NCI-H446 treated with DMSO at 0.1 percent for 48 hours (cell line): ENCODE results near the gene ANKRD65.
"Not testable (repeated sequence)": the region's sequence is repeated elsewhere in the genome, so short reads cannot be mapped to it uniquely, and the experiment has no call there.

Experiments
- DNase-seq: peaks from one replicate; lab custom pipeline; 2025; lab: John Stamatoyannopoulos, UW

Gene ANKRD65

DNA sequence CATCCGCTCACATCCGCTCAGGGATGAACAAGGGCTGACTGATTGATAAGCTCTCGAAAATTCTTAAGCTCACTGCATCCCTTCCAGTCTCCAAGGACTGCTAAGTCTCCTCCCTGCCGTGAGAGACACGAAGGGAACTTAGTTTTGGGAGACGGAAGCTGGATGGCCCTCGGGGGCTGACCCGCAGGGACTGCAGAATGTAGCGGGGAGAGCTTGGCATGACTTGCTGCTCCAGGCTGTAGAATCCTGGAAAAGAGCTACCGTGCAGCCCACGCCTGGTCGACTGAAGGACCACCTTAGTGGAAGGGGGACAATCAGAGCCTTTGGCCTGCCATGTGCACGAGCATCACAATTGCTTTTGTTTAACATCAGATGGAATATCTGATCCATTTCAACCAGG, 5.3 kb downstream of the ANKRD65 start:
- no peak for DNase-seq

DNA sequence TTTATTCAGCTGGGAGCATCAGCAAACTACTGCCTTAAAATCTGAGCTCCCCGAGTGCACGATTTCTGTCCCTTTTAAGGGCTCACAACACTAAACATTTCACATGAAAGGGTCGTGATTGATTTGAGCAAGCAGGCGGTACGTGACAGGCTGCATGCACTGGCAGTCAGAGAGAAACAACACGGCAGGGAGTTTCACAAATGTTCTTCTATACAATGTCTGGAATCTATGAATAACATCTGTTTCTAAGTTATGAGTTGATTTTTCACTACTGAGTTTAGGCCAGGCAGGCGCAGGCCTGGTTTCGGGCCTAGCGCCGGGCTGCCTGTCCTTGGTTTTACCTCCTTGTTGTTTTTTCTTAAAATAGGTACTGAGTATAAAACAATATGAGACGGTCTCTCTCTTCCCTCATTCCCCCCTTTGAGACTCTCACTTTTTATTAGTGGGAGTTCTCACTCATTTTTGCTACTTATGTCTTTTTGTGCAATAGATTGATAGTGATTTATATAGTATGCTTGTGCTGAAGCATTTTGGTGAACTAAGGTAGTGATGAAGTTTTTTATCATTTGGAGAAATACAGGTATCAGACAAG, 8.7 kb downstream of the ANKRD65 start:
- DNase-seq: not testable (repeated sequence)

DNA sequence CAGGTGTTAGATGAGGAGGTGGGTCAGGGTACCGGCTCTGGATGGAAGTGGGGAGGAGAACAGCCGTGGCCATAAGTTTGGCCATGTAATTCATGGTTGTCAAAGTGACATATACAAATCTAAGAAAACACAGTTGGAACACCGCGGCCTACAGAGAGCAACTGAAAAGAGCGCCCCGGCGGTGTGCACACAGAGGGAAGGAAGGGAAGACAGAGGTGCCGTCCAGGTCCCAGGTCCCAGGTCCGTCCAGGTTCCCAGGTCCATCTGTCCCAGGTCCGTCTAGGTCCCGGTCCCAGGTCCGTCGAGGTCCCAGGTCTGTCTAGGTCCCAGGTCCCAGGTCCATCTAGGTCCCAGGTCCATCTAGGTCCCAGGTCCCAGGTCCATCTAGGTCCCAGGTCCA, 9.4 kb downstream of the ANKRD65 start:
- DNase-seq: no peak

- DNase-seq: not testable (repeated sequence)
Measured at GRCh38 chr1:1410238-1410637, 10.8 kb downstream of the ANKRD65 start.

- DNase-seq: no peak
Measured at GRCh38 chr1:1407636-1408318, 13.3 kb downstream of the ANKRD65 start.

- peak; percentile 83 for DNase-seq
Measured at GRCh38 chr1:1406821-1407635, 14.0 kb downstream of the ANKRD65 start, which contains the start of gene MRPL20. Gene MRPL20, minus strand, starts transcription at chr1:1407293. Its CDS starts 76 bp downstream, at chr1:1407217.

DNA sequence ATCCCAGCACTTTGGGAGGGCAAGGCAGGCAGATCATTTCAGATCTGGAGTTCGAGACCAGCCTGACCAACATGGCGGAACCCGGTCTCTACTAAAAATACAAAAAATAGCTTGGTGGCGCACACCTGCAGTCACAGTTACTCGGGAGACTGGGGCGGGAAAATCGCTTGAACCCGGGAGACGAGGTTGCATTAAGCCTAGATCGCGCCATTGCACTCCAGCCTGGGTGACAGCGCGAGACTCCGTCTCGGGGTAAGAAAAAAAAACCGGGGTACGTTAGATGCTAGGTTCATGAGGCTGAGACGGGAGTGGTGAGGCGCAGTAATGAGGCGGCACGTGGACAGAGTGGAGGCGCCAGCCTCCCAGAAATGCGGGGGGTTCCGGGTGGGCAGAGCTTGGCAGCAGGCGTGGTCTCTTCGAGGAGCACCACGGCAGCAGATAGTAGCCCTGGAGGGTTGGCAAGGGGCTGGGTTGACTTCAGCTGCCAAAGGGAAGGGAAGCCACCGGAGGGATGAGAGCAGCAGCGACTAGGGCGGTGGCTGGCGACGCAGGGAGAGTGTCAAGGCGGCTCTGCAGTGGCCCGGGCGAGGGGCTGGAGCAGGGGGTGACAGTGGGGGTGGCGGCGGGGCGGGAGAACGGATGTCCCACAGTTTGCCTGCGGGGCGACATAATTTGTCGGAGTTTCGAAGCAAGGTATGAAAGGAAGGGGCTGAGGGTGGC, 14.8 kb downstream of the ANKRD65 start:
- no peak for DNase-seq

- DNase-seq: no peak
Measured at GRCh38 chr1:1403653-1404052, 17.4 kb downstream of the ANKRD65 start.

GRCh38 chr1:1402901-1403392, 18.1 kb downstream of the ANKRD65 start:
- not testable (repeated sequence) for DNase-seq

DNA sequence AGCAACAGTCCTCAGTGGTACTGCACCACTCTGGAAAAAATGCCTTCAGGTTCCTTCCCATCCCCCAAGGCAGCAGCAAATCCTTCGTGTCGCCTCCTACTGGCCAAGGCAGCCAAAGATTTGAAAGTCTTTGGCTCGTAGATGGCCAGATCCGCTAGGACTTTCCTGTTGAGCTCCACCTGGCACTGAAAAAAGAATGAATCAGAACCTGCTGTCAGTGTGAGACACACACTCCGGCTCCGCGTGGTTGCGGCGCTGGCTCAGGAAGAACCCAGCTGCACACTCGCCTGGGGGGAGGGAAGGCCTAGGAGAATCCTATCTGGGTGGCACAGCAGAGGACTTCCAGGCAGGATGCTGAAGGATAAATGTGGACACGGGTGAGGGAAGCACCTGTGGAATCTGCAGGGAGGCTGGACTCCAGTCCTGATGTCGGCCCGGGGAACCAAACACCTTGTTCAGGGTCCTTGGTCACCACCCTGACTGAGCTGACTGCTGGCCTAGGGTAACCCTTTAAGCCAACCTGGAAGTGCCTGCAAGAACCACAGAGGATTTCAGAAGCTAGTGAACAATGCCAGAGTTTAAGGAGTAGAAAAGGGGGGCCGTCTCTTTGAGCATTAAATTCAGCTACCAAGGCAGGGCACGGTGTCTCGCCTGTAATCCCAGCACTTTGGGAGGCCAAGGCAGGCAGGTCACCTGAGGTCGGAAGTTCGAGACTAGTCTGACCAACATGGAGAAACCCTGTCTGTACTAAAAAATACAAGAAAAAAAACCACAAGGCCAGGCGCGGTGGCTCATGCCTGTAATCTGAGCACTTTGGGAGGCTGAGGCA, 18.8 kb downstream of the ANKRD65 start:
- no peak for DNase-seq

DNA sequence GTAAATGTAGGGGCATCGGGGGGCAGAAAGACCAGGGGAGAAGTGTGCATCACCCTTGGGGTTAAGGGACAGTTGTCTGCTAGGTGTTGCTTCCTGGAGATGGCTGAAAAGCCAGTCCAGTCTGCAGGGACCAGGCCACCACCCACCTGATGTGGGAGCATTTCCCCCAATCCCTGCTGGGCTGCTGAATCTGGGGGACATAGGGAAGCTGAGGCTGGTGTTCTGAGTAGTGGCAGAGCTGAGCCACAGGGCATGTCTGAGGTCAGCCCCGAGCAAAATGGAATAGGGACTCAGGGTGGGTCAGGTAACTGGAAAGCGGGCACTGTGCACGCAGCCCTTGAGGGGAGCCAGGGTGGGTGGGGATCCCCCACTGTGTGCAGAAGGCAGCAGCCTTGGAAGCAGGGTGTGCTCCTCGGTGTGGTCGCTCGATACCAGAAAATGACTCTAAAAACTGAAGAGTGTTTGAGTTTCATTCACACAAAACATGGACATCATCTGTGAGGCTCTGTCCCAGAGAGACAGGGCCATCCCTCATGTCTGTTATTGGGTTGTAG, 19.5 kb downstream of the ANKRD65 start:
- DNase-seq: no peak

GRCh38 chr1:1400576-1401456, 20.3 kb downstream of the ANKRD65 start:
- DNase-seq: no peak

GRCh38 chr1:1399872-1400575, 21.1 kb downstream of the ANKRD65 start:
- no peak for DNase-seq

GRCh38 chr1:1399187-1399871, 21.7 kb downstream of the ANKRD65 start, which contains the start of gene CCNL2:
Gene CCNL2, minus strand, starts transcription at chr1:1399335. Its CDS starts 29 bp downstream, at chr1:1399306.
- peak; percentile 97 for DNase-seq

DNA sequence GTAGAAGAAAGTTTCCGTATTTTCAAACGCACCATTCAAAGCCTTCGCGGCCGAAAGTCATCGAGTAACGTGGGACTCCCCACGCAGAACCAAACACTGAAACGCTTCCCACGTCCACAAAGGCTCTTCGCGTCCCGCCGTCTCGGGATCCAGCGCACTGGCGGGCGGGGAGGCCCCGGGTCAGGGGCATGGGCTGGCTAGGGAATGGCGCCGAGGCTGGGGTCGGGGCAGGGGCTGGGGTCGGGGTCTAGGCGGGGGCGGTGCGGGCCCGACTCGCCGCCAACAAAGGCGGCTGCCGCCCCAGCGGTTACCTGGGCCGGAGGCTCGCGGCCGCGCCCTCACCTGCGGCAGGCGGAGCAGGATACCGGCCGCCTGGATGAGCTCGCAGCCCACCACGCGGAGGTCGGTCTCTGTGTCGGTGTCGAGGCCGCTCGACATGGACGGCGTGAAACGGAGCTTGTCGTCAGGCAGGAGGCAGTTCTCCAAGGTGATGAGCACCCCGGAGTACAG, 22.3 kb downstream of the ANKRD65 start:
- DNase-seq: no peak

- DNase-seq: no peak
Measured at GRCh38 chr1:1397839-1398523, 23.1 kb downstream of the ANKRD65 start.

- DNase-seq: no peak
Measured at GRCh38 chr1:1395166-1395565, 25.9 kb downstream of the ANKRD65 start.

DNA sequence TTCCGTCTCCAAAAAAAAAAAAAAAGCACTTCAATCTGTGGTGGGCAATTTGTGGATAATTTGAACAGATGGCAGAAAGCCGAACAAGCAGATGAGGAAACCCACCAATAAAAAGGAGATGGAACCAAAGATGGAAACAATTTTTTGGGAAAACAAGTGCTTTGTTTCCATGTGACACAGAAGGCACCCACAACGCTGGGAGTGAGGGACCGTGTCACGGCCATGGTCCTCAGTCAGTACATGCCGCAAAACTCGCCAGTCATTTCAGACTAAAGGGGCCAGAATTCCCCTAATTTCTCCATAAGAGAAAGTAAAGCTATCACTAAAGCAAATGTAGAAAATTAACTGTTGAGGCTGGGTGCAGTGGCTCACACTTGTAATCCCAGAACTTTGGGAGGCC, 27.0 kb downstream of the ANKRD65 start:
- no peak for DNase-seq
